HepG2 (cell line): ENCODE measurements around the gene HS6ST1. TPM values are rescaled to one million over a fixed set of nuclear protein-coding genes. Genes with fewer than 3 reads are reported as not detected.
A peak's percentile ranks its signal among the peaks of the same experiment; 100 is the strongest.

Experiments
- DBP ChIP-seq: sonication (generic); formaldehyde crosslinking; IDR thresholded peaks from 2 replicates; pipeline ENCODE4 v1.4.0; 2020; ENCODE audit warnings: missing genetic modification reagents; ENCODE audit errors: not compliant biosample characterization
- E2F5 ChIP-seq: sonication (generic); formaldehyde crosslinking; conservative IDR thresholded peaks from 2 replicates; pipeline ENCODE4 v1.4.0; 2020; ENCODE audit warnings: missing genetic modification reagents
- ERF ChIP-seq: IDR thresholded peaks from 2 replicates; pipeline ENCODE4 v1.6.1; 2018; ENCODE audit warnings: missing biosample characterization, missing genetic modification reagents
- ETS1 ChIP-seq: sonication (generic); formaldehyde crosslinking; IDR thresholded peaks from 2 replicates; pipeline ENCODE4 v1.4.0; 2020; ENCODE audit warnings: missing genetic modification reagents
- GTF2F1 ChIP-seq: fragments of 150-350 bp; IDR thresholded peaks from 2 replicates; pipeline ENCODE4 v1.6.1; 2014; ENCODE audit warnings: low read length
- IRF2 ChIP-seq: IDR thresholded peaks from 2 replicates; pipeline ENCODE4 v1.6.1; 2018; ENCODE audit warnings: missing genetic modification reagents, missing compliant biosample characterization
- ISL2 ChIP-seq: sonication (generic); formaldehyde crosslinking; IDR thresholded peaks from 2 replicates; pipeline ENCODE4 v1.5.0; 2020; ENCODE audit warnings: missing genetic modification reagents
- JUND ChIP-seq: sonication (generic); formaldehyde crosslinking; IDR thresholded peaks from 2 replicates; pipeline ENCODE4 v1.8.0; 2022; ENCODE audit warnings: mild to moderate bottlenecking, missing genetic modification reagents
- MAFF ChIP-seq: IDR thresholded peaks from 2 replicates; pipeline ENCODE4 v1.6.1; 2011; ENCODE audit warnings: low read depth, low read length, improper control_type of control experiment
- MNT ChIP-seq: fragments of 450-650 bp; IDR thresholded peaks from 2 replicates; pipeline ENCODE4 v1.6.1; 2016
- NFYC ChIP-seq: IDR thresholded peaks from 2 replicates; pipeline ENCODE4 v1.6.1; 2016; ENCODE audit warnings: missing genetic modification reagents, missing compliant biosample characterization
- POGK ChIP-seq: sonication (generic); formaldehyde crosslinking; conservative IDR thresholded peaks from 2 replicates; pipeline ENCODE4 v1.8.0; 2022; ENCODE audit warnings: mild to moderate bottlenecking, moderate library complexity, missing genetic modification reagents
- RXRB ChIP-seq: IDR thresholded peaks from 2 replicates; pipeline ENCODE4 v1.6.1; 2016; ENCODE audit warnings: borderline replicate concordance, missing genetic modification reagents, missing compliant biosample characterization
- SCMH1 ChIP-seq: sonication (generic); formaldehyde crosslinking; IDR thresholded peaks from 2 replicates; pipeline ENCODE4 v1.9.0; 2021; ENCODE audit warnings: missing genetic modification reagents, mild to moderate bottlenecking, borderline replicate concordance
- ZIK1 ChIP-seq: sonication (generic); formaldehyde crosslinking; IDR thresholded peaks from 2 replicates; pipeline ENCODE4 v1.5.0; 2020; ENCODE audit warnings: mild to moderate bottlenecking, low read depth, missing genetic modification reagents, borderline replicate concordance
- ZMAT5 ChIP-seq: sonication (generic); formaldehyde crosslinking; IDR thresholded peaks from 2 replicates; pipeline ENCODE4 v1.5.0; 2020; ENCODE audit warnings: mild to moderate bottlenecking, low read depth, missing genetic modification reagents, borderline replicate concordance
- ZNF230 ChIP-seq: sonication (generic); formaldehyde crosslinking; IDR thresholded peaks from 2 replicates; pipeline ENCODE4 v1.4.0; 2020; ENCODE audit warnings: mild to moderate bottlenecking, missing genetic modification reagents
- ZNF513 ChIP-seq: sonication (generic); formaldehyde crosslinking; conservative IDR thresholded peaks from 2 replicates; pipeline ENCODE4 v1.5.0; 2020; ENCODE audit warnings: missing genetic modification reagents
- ZNF660 ChIP-seq: sonication (generic); formaldehyde crosslinking; IDR thresholded peaks from 2 replicates; pipeline ENCODE4 v1.5.1; 2020; ENCODE audit warnings: mild to moderate bottlenecking, low read depth, missing genetic modification reagents, borderline replicate concordance
- ZNF678 ChIP-seq: sonication (generic); formaldehyde crosslinking; IDR thresholded peaks from 2 replicates; pipeline ENCODE4 v1.4.0; 2020; ENCODE audit warnings: mild to moderate bottlenecking, missing genetic modification reagents
- ZNF7 ChIP-seq: IDR thresholded peaks from 2 replicates; pipeline ENCODE4 v1.6.1; 2016; ENCODE audit warnings: missing biosample characterization, missing genetic modification reagents
- polyA plus RNA-seq, 8 experiments: library from polyadenylated mRNA; depleted of rRNA in 3 of 8; stranded (reverse) in 7 of 8; unstranded in 1 of 8; fragments of >200 nt; fragmentation: Illumina TruSeq in 4 of 8; extraction: Trizol in 4 of 8; gene quantifications; 2 replicates each; pipeline versions ENCODE4 v1.2.1 to v1.2.3, GENCODE V29; 2011 to 2016; ENCODE audit warnings: low read depth in 4 of 8, missing spikeins in 1 of 8, mixed read lengths in 1 of 8; ENCODE audit not compliant: insufficient read depth in 1 of 8
- total RNA-seq, 5 experiments: library from RNA; depleted of rRNA; stranded (reverse); fragments of >200 nt; fragmentation: Illumina TruSeq; extraction: Trizol; gene quantifications; 2 replicates each; pipeline ENCODE4 v1.2.3, GENCODE V29; 2016; ENCODE audit warnings: low read depth in 1 of 5

HS6ST1 gene
- total and polyA plus RNA-seq, 2 of the 13 experiments (the other 11 are each of a cell fraction or from before 2014, with no cell fraction given), result 34.5 to 84.6 TPM

- TF ChIP-seq RXRB (CRISPR knock-in tag), result peak; percentile 99
- TF ChIP-seq SCMH1 (CRISPR knock-in tag), result no peak
- peak; percentile 48 for TF ChIP-seq NFYC (CRISPR knock-in tag)
- TF ChIP-seq IRF2, result peak; percentile 99
- peak; percentile 70; the same call in 1 of the 2 replicates for TF ChIP-seq ETS1 (CRISPR knock-in tag)
- TF ChIP-seq GTF2F1, result no peak
- 0 out of 2 replicates have a peak, but pooled peaks have one; percentile 90 for TF ChIP-seq ZMAT5
- TF ChIP-seq E2F5 (CRISPR knock-in tag), result 0 out of 2 replicates have a peak, but pooled peaks have one; percentile 41
- peak; percentile 89; the same call in 1 of the 2 replicates for TF ChIP-seq ZIK1 (CRISPR knock-in tag)
- peak; percentile 62 for TF ChIP-seq JUND (CRISPR knock-in tag)
- TF ChIP-seq ZNF660 (CRISPR knock-in tag), result peak; percentile 95; the same call in 1 of the 2 replicates
- TF ChIP-seq POGK (CRISPR knock-in tag), result peak; percentile 98
- no peak for TF ChIP-seq MAFF
- no peak; the same call in 1 of the 2 replicates for TF ChIP-seq ZNF678
- TF ChIP-seq DBP, result peak; percentile 85
- peak; percentile 99 for TF ChIP-seq ZNF230 (CRISPR knock-in tag)
- peak; percentile 99 for TF ChIP-seq ISL2 (CRISPR knock-in tag)
- TF ChIP-seq ZNF513 (CRISPR knock-in tag), result no peak
- TF ChIP-seq ZNF7 (CRISPR knock-in tag), result no peak; the same call in 1 of the 2 replicates
- TF ChIP-seq MNT, result peak; percentile 87
- peak; percentile 100 for TF ChIP-seq ERF
Observed at GRCh38 chr2:128309280-128310093, 9.2 kb downstream of the HS6ST1 start (continued).
